ENCODE data around the gene NMT1. TPM values are rescaled to one million over a fixed set of nuclear protein-coding genes. Genes with fewer than 3 reads are reported as not detected.

The NMT1 gene
- total RNA-seq, 1 donor: 77.6 TPM

DNA sequence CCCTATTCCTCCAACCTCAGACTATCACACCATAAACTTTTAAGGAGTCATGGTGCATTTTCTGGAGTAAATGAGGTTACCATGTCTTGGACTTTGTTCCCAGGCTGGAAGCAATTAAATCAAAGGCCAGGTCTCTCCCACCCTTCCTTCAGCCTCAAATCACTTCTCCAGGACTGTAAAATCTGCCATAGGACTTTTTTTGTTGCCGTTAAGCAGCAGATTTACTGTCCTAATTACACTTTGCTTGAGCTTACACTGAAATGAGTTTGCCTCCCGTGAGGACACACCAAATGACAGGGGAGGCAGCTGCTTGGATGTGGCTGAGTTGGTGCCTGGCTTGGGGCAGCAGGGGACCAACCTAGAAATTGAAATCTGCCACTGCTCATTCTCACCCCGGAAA is 24.4 kb upstream of the NMT1 start:
- H3K4me3 ChIP-seq (ENCODE audit: low read depth, low read length): no peak overlapping the region
- TF ChIP-seq, protein P1, sequence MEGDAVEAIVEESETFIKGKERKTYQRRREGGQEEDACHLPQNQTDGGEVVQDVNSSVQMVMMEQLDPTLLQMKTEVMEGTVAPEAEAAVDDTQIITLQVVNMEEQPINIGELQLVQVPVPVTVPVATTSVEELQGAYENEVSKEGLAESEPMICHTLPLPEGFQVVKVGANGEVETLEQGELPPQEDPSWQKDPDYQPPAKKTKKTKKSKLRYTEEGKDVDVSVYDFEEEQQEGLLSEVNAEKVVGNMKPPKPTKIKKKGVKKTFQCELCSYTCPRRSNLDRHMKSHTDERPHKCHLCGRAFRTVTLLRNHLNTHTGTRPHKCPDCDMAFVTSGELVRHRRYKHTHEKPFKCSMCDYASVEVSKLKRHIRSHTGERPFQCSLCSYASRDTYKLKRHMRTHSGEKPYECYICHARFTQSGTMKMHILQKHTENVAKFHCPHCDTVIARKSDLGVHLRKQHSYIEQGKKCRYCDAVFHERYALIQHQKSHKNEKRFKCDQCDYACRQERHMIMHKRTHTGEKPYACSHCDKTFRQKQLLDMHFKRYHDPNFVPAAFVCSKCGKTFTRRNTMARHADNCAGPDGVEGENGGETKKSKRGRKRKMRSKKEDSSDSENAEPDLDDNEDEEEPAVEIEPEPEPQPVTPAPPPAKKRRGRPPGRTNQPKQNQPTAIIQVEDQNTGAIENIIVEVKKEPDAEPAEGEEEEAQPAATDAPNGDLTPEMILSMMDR (IDR thresholded peaks at IDR 0.05; ENCODE audit: insufficient read depth, low read length): no peak
- no peak for DNase-seq (ENCODE audit: low read depth)

DNA sequence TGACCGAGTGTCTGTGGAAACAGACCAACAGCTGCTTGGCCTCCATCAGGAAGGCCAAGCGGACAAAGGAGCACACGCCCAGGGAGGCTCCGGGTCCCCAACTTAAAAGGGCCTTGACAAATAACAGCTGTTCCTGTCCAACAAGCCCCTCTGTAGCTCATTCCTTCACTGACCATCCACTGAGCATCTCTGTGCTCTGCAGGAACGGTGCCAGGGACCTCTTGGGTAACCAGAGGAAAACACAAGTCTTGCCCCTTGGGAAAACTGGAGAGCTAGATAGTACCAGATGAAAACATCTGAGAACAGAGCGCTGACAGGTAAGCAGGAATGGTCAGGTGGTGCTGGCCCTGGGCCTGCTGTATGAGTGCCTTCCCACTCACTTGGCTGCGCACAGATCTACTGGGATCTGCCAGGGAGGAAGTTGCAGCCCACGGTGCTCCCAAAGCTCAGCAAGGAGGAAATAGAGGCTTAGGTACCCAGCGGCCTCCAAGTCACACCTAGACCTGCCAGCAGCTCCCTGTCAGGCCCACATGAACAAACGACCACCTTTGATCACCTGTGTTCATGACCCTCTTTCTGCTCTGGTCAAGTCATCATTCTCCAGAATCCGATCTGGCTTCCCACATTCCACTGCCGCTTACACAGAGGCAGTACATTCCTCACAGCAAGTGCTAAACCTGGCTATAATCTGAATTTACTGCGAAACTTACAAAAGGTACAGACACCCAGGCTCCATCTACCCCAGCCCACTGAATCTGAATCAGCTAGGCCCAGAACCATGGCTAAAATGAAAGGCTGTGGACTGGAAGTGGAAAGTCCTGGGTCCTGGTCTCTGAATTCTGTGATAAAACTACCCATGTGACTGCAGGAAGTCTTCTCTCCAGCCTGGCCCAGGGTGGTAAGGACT is 22.1 kb upstream of the NMT1 start:
- DNase-seq (ENCODE audit: low read depth): peak; percentile 40
- TF ChIP-seq, protein P1 (IDR thresholded peaks at IDR 0.05; ENCODE audit: insufficient read depth, low read length): no peak
- H3K4me3 ChIP-seq (ENCODE audit: low read depth, low read length): no peak overlapping the region

DNA sequence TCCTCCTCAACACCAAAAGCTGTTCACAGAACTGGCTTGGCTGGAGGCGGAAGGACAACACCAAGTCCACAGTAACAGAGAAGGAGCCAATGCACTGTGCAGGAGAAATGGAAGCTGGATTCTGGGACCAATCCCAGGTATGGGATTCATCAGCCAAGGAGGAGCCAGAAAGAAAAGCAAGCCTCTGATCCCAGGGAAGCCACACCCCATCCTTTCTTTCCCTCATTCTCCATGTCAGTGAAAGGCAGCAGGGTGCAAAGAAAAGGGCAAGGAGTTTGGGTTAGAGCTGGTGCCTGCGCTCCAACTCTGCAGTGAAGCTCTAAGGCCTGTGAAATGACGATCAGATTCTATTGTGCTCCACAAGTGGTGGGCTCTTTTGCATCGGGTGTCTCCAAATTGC is 20.7 kb upstream of the NMT1 start:
- TF ChIP-seq, protein P1 (IDR thresholded peaks at IDR 0.05; ENCODE audit: insufficient read depth, low read length): no peak
- no peak for DNase-seq (ENCODE audit: low read depth)
- no peak overlapping the region for H3K4me3 ChIP-seq (ENCODE audit: low read depth, low read length)

DNA sequence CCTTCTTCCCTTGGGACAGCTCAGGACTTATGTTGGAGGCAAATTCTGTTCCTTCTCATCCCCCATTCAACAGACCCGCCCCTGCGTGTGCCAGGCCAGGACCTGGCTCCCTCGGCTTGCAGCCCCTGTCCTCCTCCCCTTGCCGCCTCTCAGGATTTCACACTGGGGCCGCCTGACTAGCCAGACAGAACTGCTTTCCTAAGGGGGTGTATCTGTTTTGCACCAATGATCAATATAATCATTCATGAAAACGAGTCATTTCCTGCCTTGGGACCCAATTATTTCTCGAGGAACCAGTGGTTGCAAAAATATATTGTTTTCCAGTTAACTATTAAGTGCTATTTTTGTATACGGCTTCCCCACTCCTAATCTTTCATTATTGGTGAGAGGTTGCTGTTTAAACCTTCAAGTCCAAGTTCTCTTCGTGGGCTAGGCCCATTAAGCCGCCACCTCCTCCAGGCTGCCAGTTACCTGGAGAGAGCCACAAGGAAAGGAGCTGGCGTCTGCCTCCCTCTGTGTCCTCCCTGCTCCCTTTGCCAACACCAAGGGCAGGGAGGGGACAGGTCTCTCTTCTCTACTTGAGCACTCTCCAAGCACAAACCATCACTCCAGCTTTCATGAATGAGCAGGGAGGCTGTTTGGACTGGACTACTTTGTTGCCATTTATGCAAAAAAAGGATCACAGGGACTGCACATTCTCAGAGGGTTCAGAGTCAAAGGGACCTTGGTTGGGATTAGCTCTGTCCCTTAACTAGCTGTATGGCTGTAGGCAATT is 18.6 kb upstream of the NMT1 start:
- H3K4me3 ChIP-seq (ENCODE audit: low read depth, low read length): no peak overlapping the region
- DNase-seq (ENCODE audit: low read depth): no peak
- TF ChIP-seq, protein P1 (IDR thresholded peaks at IDR 0.05; ENCODE audit: insufficient read depth, low read length): no peak

DNA sequence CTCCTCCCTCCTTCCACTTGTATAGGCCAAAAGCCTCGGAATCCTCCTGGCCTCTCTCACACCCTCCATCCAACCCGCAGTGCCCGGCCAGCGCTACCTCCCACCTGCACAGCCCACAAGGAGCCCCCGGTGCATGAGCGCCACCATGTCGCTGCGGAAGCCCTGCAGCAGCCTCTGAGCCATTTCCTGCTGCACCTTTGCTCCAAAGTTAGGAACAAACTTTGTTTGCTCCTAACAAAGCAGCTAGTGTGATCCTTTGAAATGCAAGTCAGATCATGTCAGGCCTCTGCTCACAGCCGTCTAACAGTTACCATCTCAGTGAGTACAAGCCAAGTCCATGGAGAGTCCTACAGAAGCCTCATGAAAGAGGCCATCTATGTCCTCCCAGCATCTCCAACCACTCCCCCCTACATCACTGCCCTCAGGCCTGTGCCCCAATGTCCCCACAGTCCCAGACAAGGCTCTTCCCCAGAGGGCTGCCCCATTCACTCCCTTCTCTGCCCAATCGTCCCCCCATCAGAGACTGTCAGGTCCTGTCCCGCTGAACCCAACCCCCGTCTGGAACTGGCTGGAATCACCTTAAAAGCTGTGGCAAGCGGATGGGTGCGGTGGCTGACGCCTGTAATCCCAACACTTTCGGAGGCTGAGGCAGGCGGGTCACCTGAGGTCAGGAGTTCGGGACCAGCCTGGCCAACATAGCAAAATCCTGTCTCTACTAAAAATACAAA is 17.1 kb upstream of the NMT1 start:
- no peak overlapping the region for H3K4me3 ChIP-seq (ENCODE audit: low read depth, low read length)
- DNase-seq (ENCODE audit: low read depth): no peak
- TF ChIP-seq, protein P1 (IDR thresholded peaks at IDR 0.05; ENCODE audit: insufficient read depth, low read length): no peak

DNA sequence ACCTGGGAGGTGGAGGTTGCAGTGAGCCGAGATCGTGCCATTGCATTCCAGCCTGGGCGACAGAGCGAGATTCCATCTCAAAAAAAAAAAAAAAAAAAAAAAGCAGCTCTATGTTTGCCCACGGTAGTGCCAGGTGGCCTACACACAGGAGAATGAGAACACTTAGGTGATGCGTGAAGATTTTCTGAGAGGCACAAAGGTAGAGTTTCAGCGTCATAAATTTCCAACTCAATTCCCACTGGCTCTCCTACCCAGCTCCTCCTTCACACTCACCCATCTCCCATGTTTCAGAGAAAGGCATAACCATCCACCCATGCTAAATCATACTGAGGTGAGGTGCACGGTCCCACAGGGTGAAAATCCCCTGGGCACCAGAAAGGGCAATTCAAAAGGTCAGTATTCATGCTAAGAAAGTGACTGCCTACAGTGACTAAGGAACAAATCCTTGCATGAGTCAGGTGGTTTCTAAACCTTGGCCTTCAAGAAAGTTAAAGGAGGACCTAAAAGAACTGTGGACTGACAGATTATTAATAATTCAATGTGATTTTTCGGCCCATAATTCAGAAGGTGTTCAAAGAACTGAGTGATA is 14.5 kb upstream of the NMT1 start:
- no peak for DNase-seq (ENCODE audit: low read depth)
- TF ChIP-seq, protein P1 (IDR thresholded peaks at IDR 0.05; ENCODE audit: insufficient read depth, low read length): no peak
- no peak overlapping the region for H3K4me3 ChIP-seq (ENCODE audit: low read depth, low read length)
